GM06990 (cell line): Measurements from ENCODE around the gene AKNA.

Experiments
- DNase-seq: peaks from one replicate; pipeline ENCODE4 v3.0.0-alpha.2; 2011; ENCODE audit not compliant: insufficient read length; ENCODE audit errors: extremely low read depth
- H3K27me3 ChIP-seq: replicated peaks from 2 replicates; pipeline ENCODE4 v1.6.0; 2011; ENCODE audit warnings: low read length; ENCODE audit not compliant: control insufficient read depth, insufficient read depth
- H3K36me3 ChIP-seq: 2 replicates; pipeline ENCODE4 v1.5.1; 2011; ENCODE audit warnings: low read length; ENCODE audit not compliant: control insufficient read depth, insufficient read depth
- H3K4me3 ChIP-seq: replicated peaks from 2 replicates; pipeline ENCODE4 v1.5.1; 2011; ENCODE audit warnings: low read depth, mild to moderate bottlenecking, control low read depth, low read length
- CTCF ChIP-seq: IDR thresholded peaks from 2 replicates; pipeline ENCODE4 v1.5.1; 2011; ENCODE audit warnings: low read length, control low read depth, mild to moderate bottlenecking, inconsistent platforms; ENCODE audit not compliant: insufficient read depth, poor library complexity, severe bottlenecking

The AKNA gene

GRCh38 chr9:114316605-114317230, 71.1 kb downstream of the AKNA start:
- no peak overlapping the region for H3K4me3 ChIP-seq
- DNase-seq: no peak

GRCh38 chr9:114315723-114316363, 71.9 kb downstream of the AKNA start:
- no peak for TF ChIP-seq CTCF
- Histone ChIP-seq H3K4me3 (no peak overlapping the region), H3K27me3 (no peaks in the 10 kb centered on the region; the same call in 1 of the 2 replicates), H3K36me3 (no peaks in the 10 kb centered on the region)
- no peak for DNase-seq

More at GRCh38 chr9:114316605-114317230, 71.1 kb downstream of the AKNA start:
- Histone ChIP-seq H3K27me3 (no peaks in the 10 kb centered on the region; the same call in 1 of the 2 replicates), H3K36me3 (no peaks in the 10 kb centered on the region)
- TF ChIP-seq CTCF: no peak

DNA sequence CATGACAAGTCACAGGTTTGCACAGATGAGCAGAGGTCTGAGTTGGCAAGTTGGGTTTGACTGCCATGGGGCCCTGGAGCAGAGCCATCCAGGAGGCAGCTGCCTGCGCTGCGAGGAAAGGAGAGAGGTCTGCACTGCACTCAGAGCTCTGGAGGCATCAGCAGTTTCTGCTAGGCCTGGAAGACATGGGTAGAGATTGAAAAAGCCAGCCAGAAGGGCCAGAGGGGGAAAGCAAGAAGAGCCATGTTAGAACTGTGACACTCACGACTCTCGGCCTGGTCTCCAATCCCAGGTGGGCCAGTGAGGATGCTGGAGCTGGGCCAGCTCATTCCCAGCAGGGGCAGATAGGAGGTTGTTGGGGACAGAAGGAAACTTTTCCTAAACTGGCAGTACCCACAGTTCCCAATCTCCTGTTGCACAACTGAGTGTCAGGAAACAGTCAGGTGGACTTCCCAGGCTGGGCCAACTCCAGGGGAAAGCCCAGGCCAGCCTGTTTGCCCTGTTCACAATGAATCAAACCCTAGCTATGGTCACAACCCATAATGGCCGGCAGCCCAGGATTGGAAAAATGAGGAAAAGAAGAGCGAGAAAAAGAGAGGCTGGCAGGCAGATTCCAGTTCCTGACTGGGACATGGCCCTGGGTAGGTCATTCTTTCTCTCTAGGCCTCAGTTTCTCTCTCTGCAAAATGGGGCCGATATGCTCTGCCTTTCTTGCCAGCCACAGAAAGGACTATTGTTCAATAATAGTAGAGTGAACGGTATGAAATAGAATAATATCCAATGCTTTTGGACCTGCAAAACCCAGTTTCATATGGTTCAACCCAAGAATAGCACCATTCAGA, 72.7 kb downstream of the AKNA start:
- Histone ChIP-seq H3K36me3 (no peaks in the 10 kb centered on the region), H3K4me3 (no peak overlapping the region), H3K27me3 (no peaks in the 10 kb centered on the region; the same call in 1 of the 2 replicates)
- DNase-seq: no peak
- TF ChIP-seq CTCF: no peak

GRCh38 chr9:114314256-114314867, 73.4 kb downstream of the AKNA start:
- no peaks in the 10 kb centered on the region for H3K36me3 ChIP-seq
- no peak overlapping the region for H3K4me3 ChIP-seq
- no peak for TF ChIP-seq CTCF
- no peak for DNase-seq
- H3K27me3 ChIP-seq: no peaks in the 10 kb centered on the region; the same call in 1 of the 2 replicates

DNA sequence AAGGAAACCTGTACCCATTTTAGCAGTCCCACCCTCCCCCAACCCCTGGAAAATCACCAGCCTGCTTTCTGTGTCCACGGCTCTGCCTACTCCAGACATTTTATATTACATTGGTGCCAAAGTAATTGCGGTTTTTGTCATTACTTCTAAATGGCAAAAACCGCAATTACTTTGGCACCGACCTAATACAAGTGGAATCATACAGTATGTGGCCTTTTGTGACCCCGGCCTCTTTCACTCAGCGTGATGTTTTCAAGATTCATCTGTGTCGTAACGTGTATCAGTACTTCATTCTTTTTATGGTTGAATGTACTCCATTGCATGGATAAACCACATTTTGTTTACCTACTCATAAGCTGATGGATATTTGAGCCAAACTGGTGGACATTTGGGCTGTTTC, 74.6 kb downstream of the AKNA start:
- no peak overlapping the region for H3K4me3 ChIP-seq
- no peaks in the 10 kb centered on the region for H3K36me3 ChIP-seq
- no peaks in the 10 kb centered on the region; the same call in 1 of the 2 replicates for H3K27me3 ChIP-seq
- no peak for DNase-seq
- no peak for TF ChIP-seq CTCF
